HuH-7.5 (cell line): ENCODE results near the gene ARHGDIA.

Experiments used
- DNase-seq: peaks from one replicate; pipeline ENCODE4 v3.0.0; 2011; ENCODE audit warnings: low spot score

Gene ARHGDIA

GRCh38 chr17:81865358-81865732 is 5.8 kb downstream of the ARHGDIA start:
- DNase-seq, result no peak

GRCh38 chr17:81863833-81864768 is 7.0 kb downstream of the ARHGDIA start:
- no peak for DNase-seq

GRCh38 chr17:81863123-81863675 is 7.9 kb downstream of the ARHGDIA start:
- no peak for DNase-seq

GRCh38 chr17:81860756-81861568 is 10.2 kb downstream of the ARHGDIA start:
- DNase-seq, result peak; percentile 99

GRCh38 chr17:81859906-81860755 is 11.0 kb downstream of the ARHGDIA start, which contains the start of gene P4HB:
TSS of gene P4HB (minus strand) at chr17:81860535. CDS start at chr17:81860471, 64 bp downstream.
- no peak for DNase-seq

GRCh38 chr17:81858967-81859905 is 11.9 kb downstream of the ARHGDIA start:
- DNase-seq, result no peak

- DNase-seq, result no peak
These were observed 12.8 kb downstream of the ARHGDIA start for GRCh38 chr17:81858170-81858966.

GRCh38 chr17:81854974-81855774 is 16.0 kb downstream of the ARHGDIA start:
- DNase-seq, result no peak

GRCh38 chr17:81852237-81852636 is 18.9 kb downstream of the ARHGDIA start:
- no peak for DNase-seq

- no peak for DNase-seq
These were observed 19.7 kb downstream of the ARHGDIA start for GRCh38 chr17:81851423-81851822.

GRCh38 chr17:81849457-81849856 is 21.7 kb downstream of the ARHGDIA start:
- no peak for DNase-seq

- no peak for DNase-seq
These were observed 24.1 kb downstream of the ARHGDIA start for GRCh38 chr17:81846743-81847689.

GRCh38 chr17:81845881-81846742 is 25.0 kb downstream of the ARHGDIA start:
- no peak for DNase-seq

GRCh38 chr17:81845361-81845760 is 25.8 kb downstream of the ARHGDIA start:
- DNase-seq, result no peak

- no peak for DNase-seq
These were observed 26.2 kb downstream of the ARHGDIA start for GRCh38 chr17:81844887-81845286.

- no peak for DNase-seq
These were observed 26.7 kb downstream of the ARHGDIA start for GRCh38 chr17:81844327-81844851.
